Panc1 (cell line): ENCODE data around the gene ATXN7L1. TPM values are rescaled to one million over a fixed set of nuclear protein-coding genes. Genes with fewer than 3 reads are reported as not detected.

ENCODE experiments used
- ATAC-seq: fragments of 200-7000 bp; cut with Tn5 transposase; 2 replicates; pipeline ENCODE4 v1.9.1; 2020; ENCODE audit warnings: mild to moderate bottlenecking, moderate library complexity
- BruUV-seq: library from RNA; stranded (reverse); fragments of 400-500 nt; replicated peaks from 2 replicates; lab custom pipeline; 2021; lab: Mats Ljungman, UMichigan
- CTCF ChIA-PET: fragments of 300-600 bp; sonication (Branson Sonifier 250); formaldehyde crosslinking; loops from one replicate; lab custom pipeline; 2022; ENCODE audit warnings: antibody characterized with exemption; lab: Charles Lee
- POLR2A ChIA-PET: fragments of 300-600 bp; sonication (Branson Sonifier 250); formaldehyde crosslinking; loops from one replicate; lab custom pipeline; 2022; ENCODE audit warnings: antibody characterized with exemption; lab: Charles Lee
- DNase-seq: peaks from one replicate; pipeline ENCODE4 v3.0.0-alpha.2; 2010; ENCODE audit warnings: low read depth, low spot score
- H3K27ac ChIP-seq: 2 replicates; pipeline ENCODE4 v1.5.1; 2011; ENCODE audit warnings: mild to moderate bottlenecking, low read length, inconsistent platforms
- H3K27me3 ChIP-seq: fragments of 200-500 bp; sonication (Bioruptor generic); 2 replicates; pipeline ENCODE4 v1.6.0; 2014; ENCODE audit warnings: low read length, inconsistent platforms; ENCODE audit not compliant: control insufficient read depth, insufficient read depth
- H3K36me3 ChIP-seq: fragments of 200-500 bp; sonication (Bioruptor generic); 2 replicates; pipeline ENCODE4 v1.5.1; 2014; ENCODE audit warnings: inconsistent platforms, mild to moderate bottlenecking, low read length, moderate library complexity; ENCODE audit not compliant: control insufficient read depth, insufficient read depth
- H3K4me1 ChIP-seq: 2 replicates; pipeline ENCODE4 v1.5.1; 2011; ENCODE audit warnings: inconsistent platforms, mild to moderate bottlenecking, low read length, moderate library complexity; ENCODE audit not compliant: control insufficient read depth, insufficient read depth
- H3K4me3 ChIP-seq, 2 experiments: 2 replicates each; pipeline ENCODE4 v1.5.1; 2011 to 2012; ENCODE audit warnings: low read depth in 2 of 2, low read length in 2 of 2, mild to moderate bottlenecking in 2 of 2, inconsistent platforms in 1 of 2, moderate library complexity in 1 of 2
- H3K9me3 ChIP-seq: fragments of 200-500 bp; sonication (Bioruptor generic); 2 replicates; pipeline ENCODE4 v1.5.1; 2014; ENCODE audit warnings: low read depth, mild to moderate bottlenecking, inconsistent platforms, low read length, moderate library complexity; ENCODE audit not compliant: control insufficient read depth, insufficient read depth
- POLR2AphosphoS5 ChIP-seq: IDR thresholded peaks from 2 replicates; pipeline ENCODE4 v1.6.1; 2012; ENCODE audit warnings: mild to moderate bottlenecking, low read depth, low read length, moderate library complexity
- SIN3A ChIP-seq: IDR thresholded peaks from 2 replicates; pipeline ENCODE4 v1.6.1; 2012; ENCODE audit warnings: low read depth, mild to moderate bottlenecking, low read length, moderate library complexity, borderline replicate concordance; ENCODE audit not compliant: insufficient read depth
- TCF7L2 ChIP-seq: IDR thresholded peaks from 2 replicates; pipeline ENCODE4 v1.6.1; 2011; ENCODE audit warnings: mild to moderate bottlenecking, low read depth, low read length, inconsistent platforms
- in situ Hi-C: cut with HindIII; loops from 2 replicates; pipeline ENCODE4 v1.10.0; 2016; ENCODE audit warnings: low sequenced_read_pairs, low pct_unique_long_range_greater_than_20kb
- intact Hi-C: fragments of 100-400 bp; cut with micrococcal nuclease; formaldehyde crosslinking; loops from one replicate; pipeline ENCODE4 v1.10.0; 2022; ENCODE audit not compliant: unreplicated experiment
- total RNA-seq: library from RNA; stranded (reverse); gene quantifications from one replicate; pipeline ENCODE4 v1.2.1, GENCODE V29; 2021; ENCODE audit not compliant: unreplicated experiment
- TF ChIP-seq, protein P1 (sequence below), 2 experiments: IDR thresholded peaks; 2 replicates each; pipeline ENCODE4 v1.6.1; 2011 to 2012; ENCODE audit warnings: low read depth in 2 of 2, control low read depth in 1 of 2, low read length in 1 of 2, mild to moderate bottlenecking in 1 of 2, moderate library complexity in 1 of 2; ENCODE audit not compliant: insufficient read depth in 1 of 2
- TF ChIP-seq, protein P2 (sequence below): fragments of 450-650 bp; IDR thresholded peaks from 2 replicates; pipeline ENCODE4 v1.5.1; 2017; ENCODE audit warnings: mild to moderate bottlenecking

Gene ATXN7L1
- total RNA-seq, 1 experiment from 2014 or later, result 10.8 TPM

DNA sequence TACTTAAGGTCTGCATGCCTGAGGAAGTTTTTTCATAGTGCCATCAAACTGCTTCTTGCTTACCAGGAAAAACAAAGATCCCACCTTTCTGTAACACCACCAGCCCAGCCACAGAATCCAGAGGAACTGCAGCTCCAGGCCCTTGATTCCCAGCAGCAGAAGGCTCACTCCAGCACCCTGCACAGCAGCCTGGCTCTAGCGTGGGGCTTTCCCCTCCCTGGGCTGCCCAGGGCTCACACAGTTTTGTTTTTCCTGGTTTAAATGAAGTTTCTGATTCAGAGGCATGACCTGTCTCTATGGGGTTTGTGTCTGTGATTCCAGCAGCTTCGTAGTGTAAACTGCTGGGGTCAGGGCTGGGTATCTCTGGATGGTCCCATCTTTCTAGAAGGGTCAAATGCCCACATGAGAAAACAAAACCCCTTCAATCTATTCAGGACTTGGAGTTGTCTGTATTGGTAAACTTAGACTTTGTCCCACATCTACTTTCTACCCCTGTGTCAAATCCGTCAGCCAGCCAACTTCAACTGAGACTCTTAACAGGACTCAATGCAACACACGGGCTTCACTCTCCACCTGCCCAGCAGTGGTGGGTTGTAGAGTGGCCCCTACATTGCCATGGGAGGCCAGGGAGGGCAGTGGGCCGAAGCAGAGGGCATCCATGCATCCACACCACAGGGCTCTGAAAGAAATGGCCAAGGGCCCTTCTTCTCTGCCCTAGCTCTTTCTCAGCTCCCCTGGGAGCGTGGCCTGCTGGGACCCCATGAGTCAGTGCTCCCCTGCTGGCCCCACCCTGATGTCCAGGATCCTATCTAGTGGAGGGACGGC lies 73.6 kb downstream of the ATXN7L1 start:
- no peaks in the 10 kb centered on the region for H3K36me3 ChIP-seq
- no TSS peak for BruUV-seq
- ChIA-PET POLR2A (no interaction called here), CTCF (no interaction called here)
- no peak overlapping the region for H3K27ac ChIP-seq
- H3K9me3 ChIP-seq, result no peaks in the 10 kb centered on the region
- intact Hi-C loops (no loop called here), in situ Hi-C loops (no loop called here)
- ATAC-seq (peak; percentile 64), DNase-seq (no peak)
- TF ChIP-seq, protein P1, sequence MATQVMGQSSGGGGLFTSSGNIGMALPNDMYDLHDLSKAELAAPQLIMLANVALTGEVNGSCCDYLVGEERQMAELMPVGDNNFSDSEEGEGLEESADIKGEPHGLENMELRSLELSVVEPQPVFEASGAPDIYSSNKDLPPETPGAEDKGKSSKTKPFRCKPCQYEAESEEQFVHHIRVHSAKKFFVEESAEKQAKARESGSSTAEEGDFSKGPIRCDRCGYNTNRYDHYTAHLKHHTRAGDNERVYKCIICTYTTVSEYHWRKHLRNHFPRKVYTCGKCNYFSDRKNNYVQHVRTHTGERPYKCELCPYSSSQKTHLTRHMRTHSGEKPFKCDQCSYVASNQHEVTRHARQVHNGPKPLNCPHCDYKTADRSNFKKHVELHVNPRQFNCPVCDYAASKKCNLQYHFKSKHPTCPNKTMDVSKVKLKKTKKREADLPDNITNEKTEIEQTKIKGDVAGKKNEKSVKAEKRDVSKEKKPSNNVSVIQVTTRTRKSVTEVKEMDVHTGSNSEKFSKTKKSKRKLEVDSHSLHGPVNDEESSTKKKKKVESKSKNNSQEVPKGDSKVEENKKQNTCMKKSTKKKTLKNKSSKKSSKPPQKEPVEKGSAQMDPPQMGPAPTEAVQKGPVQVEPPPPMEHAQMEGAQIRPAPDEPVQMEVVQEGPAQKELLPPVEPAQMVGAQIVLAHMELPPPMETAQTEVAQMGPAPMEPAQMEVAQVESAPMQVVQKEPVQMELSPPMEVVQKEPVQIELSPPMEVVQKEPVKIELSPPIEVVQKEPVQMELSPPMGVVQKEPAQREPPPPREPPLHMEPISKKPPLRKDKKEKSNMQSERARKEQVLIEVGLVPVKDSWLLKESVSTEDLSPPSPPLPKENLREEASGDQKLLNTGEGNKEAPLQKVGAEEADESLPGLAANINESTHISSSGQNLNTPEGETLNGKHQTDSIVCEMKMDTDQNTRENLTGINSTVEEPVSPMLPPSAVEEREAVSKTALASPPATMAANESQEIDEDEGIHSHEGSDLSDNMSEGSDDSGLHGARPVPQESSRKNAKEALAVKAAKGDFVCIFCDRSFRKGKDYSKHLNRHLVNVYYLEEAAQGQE (IDR thresholded peaks at IDR 0.05; ENCODE audit: insufficient read depth in 1 of 2, low read depth in 2 of 2, low read length in 1 of 2), result no peak
- TF ChIP-seq POLR2AphosphoS5, result no peak
- TF ChIP-seq, protein P2, sequence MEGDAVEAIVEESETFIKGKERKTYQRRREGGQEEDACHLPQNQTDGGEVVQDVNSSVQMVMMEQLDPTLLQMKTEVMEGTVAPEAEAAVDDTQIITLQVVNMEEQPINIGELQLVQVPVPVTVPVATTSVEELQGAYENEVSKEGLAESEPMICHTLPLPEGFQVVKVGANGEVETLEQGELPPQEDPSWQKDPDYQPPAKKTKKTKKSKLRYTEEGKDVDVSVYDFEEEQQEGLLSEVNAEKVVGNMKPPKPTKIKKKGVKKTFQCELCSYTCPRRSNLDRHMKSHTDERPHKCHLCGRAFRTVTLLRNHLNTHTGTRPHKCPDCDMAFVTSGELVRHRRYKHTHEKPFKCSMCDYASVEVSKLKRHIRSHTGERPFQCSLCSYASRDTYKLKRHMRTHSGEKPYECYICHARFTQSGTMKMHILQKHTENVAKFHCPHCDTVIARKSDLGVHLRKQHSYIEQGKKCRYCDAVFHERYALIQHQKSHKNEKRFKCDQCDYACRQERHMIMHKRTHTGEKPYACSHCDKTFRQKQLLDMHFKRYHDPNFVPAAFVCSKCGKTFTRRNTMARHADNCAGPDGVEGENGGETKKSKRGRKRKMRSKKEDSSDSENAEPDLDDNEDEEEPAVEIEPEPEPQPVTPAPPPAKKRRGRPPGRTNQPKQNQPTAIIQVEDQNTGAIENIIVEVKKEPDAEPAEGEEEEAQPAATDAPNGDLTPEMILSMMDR, result no peak
- no peak for TF ChIP-seq TCF7L2
- no peak for TF ChIP-seq SIN3A
- H3K4me3 ChIP-seq, result no peak overlapping the region
- no peaks in the 10 kb centered on the region for H3K27me3 ChIP-seq
- peaks cover 6% of the 10 kb centered on the region; the same call in 1 of the 2 replicates for H3K4me1 ChIP-seq

DNA sequence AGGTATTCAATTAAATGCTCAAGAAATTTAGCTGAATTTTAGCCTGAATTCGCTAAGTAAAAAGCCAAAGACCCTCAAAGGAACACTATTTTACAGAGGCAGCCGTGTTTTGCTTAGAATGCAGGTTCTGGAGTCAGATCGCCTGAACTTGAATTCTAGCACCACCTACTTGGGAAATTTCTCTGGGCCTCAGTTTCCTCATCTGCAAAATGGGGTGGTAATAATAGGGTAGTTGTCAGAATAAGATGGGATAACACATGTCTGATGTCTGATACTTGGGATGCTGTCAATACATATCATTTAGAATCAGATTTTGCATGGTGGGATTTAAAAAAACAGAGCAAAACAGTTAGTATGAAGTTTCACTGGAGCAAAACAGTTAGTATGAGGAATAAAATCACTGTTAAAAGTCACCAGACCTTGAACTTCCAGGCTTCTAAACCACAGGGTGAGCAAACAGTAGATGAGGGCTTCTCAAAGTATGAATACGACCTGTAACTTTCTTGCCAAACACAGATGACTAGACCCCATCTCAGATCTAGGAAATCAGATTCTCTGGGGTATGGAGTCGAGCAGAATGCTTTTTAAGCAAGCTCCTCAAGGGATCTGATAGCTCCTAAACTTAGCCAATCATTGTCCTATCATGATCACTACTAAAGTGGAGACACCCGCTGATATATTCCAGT lies 75.4 kb downstream of the ATXN7L1 start:
- no peaks in the 10 kb centered on the region for H3K4me1 ChIP-seq
- no peaks in the 10 kb centered on the region for H3K27me3 ChIP-seq
- no peaks in the 10 kb centered on the region for H3K9me3 ChIP-seq
- no peak overlapping the region for H3K4me3 ChIP-seq
- no TSS peak for BruUV-seq
- ChIA-PET CTCF (no interaction called here), POLR2A (no interaction called here)
- no peak overlapping the region for H3K27ac ChIP-seq
- intact Hi-C loops, result no loop called here
- in situ Hi-C loops, result no loop called here
- ATAC-seq, result no peak
- TF ChIP-seq, protein P1 (IDR thresholded peaks at IDR 0.05; ENCODE audit: insufficient read depth in 1 of 2, low read depth in 2 of 2, low read length in 1 of 2), result no peak
- TF ChIP-seq SIN3A, result no peak
- TF ChIP-seq, protein P2, result no peak
- no peak for TF ChIP-seq TCF7L2
- TF ChIP-seq POLR2AphosphoS5, result no peak
- DNase-seq, result no peak
- no peaks in the 10 kb centered on the region for H3K36me3 ChIP-seq
